ENCODE data around the gene SOD1.
"Not testable (repeated sequence)": the region's sequence is repeated elsewhere in the genome, so short reads cannot be mapped to it uniquely, and the experiment has no call there.

SOD1 gene

DNA sequence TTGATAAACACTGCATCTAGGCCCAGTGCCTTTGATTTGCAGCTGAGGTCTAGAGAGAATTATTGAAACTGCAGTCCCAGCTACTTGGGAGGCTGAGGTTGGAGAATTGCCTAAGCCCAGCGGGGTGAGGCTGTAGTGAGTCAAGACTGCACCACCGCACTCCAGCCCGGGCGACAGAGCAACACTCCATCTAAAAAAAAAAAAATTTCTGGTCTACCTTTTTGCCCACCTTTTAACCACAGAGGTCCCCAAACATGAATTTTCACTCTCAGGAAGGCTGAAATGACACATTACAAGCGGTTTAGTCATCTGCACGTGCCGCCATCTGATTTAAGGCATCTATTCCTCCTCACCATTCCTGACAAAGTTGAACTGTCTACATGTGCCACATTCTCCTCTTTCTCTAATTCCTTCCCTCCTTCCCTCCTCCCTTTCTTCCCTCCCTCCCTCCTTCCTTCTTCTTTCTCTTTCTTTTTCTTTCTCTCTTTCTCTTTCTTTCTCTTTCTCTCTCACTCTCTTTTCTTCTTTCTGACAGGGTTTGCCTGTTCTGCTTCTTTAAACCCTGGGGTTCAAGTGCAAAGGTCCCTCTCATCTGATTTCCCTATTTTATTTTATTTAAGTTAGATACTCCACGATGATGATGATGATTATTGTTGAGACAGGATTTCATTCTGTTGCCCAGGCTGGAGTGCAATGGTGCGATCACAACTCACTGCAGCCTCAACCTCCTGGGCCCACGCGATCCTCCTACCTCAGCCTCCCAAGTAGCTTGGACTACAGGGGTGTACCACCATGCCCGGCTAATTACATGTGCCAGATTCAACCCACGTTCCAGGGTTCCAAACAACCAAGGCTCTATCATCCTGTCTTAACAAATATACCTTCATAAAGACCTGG is 3.0 kb upstream of the SOD1 start:
- H3K4me3 ChIP-seq (ENCODE audit: low read depth, low read length): no peak overlapping the region
- DNase-seq (ENCODE audit: low read depth): peak; percentile 42
- TF ChIP-seq, protein P1, sequence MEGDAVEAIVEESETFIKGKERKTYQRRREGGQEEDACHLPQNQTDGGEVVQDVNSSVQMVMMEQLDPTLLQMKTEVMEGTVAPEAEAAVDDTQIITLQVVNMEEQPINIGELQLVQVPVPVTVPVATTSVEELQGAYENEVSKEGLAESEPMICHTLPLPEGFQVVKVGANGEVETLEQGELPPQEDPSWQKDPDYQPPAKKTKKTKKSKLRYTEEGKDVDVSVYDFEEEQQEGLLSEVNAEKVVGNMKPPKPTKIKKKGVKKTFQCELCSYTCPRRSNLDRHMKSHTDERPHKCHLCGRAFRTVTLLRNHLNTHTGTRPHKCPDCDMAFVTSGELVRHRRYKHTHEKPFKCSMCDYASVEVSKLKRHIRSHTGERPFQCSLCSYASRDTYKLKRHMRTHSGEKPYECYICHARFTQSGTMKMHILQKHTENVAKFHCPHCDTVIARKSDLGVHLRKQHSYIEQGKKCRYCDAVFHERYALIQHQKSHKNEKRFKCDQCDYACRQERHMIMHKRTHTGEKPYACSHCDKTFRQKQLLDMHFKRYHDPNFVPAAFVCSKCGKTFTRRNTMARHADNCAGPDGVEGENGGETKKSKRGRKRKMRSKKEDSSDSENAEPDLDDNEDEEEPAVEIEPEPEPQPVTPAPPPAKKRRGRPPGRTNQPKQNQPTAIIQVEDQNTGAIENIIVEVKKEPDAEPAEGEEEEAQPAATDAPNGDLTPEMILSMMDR (conservative IDR thresholded peaks at IDR 0.05; ENCODE audit: low read depth, low read length): no peak

DNA sequence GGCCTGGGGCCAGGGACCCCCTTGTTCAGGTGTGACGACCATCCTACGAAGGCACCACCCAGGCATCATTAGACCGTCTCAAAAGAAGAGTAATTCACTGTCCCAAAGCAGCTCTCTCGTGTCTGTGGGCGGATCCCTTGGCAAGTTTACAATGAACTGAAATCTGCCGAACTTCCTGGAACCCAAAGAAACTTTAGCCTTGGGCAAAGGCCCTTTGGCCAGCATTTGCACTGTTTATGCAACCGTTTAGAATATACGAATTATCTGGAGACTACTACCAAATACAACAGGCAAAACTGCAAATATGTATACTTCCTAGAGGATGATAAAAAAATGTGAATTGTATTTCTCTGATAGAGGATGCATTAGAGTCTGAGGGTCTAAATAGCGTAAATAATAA is 1.4 kb upstream of the SOD1 start:
- no peak for DNase-seq (ENCODE audit: low read depth)
- H3K4me3 ChIP-seq (ENCODE audit: low read depth, low read length): no peak overlapping the region
- TF ChIP-seq, protein P1 (conservative IDR thresholded peaks at IDR 0.05; ENCODE audit: low read depth, low read length): no peak

DNA sequence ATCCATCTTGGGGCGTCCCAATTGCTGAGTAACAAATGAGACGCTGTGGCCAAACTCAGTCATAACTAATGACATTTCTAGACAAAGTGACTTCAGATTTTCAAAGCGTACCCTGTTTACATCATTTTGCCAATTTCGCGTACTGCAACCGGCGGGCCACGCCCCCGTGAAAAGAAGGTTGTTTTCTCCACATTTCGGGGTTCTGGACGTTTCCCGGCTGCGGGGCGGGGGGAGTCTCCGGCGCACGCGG is 282 bp upstream of the SOD1 start:
- no peak for DNase-seq (ENCODE audit: low read depth)
- TF ChIP-seq, protein P1 (conservative IDR thresholded peaks at IDR 0.05; ENCODE audit: low read depth, low read length): no peak
- H3K4me3 ChIP-seq (ENCODE audit: low read depth, low read length): peak overlapping the region; percentile 95

DNA sequence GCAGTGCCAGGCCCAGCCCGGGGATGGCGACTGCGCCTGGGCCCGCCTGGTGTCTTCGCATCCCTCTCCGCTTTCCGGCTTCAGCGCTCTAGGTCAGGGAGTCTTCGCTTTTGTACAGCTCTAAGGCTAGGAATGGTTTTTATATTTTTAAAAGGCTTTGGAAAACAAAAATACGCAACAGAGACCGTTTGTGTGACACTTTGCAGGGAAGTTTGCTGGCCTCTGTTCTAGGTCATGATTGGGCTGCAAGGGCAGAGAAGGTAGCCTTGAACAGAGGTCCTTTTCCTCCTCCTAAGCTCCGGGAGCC is 719 bp downstream of the SOD1 start:
- TF ChIP-seq, protein P1 (conservative IDR thresholded peaks at IDR 0.05; ENCODE audit: low read depth, low read length): no peak
- peak; percentile 22 for DNase-seq (ENCODE audit: low read depth)
- H3K4me3 ChIP-seq (ENCODE audit: low read depth, low read length): peak overlapping the region; percentile 95

DNA sequence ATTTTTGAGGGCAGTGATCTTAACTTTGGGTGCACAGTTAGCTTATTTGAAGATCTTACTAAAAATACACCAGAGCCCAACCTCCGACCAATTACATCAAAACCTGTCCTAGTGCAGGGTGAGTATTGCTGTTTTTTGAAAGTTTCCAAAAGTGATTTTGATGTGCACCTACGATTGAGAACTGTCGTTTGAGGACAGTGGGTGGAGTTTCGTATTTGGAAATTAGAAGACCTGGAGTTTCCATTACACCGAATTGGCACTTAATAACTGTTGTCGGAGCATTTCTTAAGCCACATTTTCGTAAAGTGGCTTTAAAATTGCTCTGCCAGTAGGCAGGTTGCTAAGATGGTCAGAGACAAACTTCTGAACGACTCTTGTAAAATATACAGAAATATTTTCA is 1.1 kb downstream of the SOD1 start:
- DNase-seq (ENCODE audit: low read depth): no peak
- peak overlapping the region; percentile 95 for H3K4me3 ChIP-seq (ENCODE audit: low read depth, low read length)
- TF ChIP-seq, protein P1 (conservative IDR thresholded peaks at IDR 0.05; ENCODE audit: low read depth, low read length): no peak

DNA sequence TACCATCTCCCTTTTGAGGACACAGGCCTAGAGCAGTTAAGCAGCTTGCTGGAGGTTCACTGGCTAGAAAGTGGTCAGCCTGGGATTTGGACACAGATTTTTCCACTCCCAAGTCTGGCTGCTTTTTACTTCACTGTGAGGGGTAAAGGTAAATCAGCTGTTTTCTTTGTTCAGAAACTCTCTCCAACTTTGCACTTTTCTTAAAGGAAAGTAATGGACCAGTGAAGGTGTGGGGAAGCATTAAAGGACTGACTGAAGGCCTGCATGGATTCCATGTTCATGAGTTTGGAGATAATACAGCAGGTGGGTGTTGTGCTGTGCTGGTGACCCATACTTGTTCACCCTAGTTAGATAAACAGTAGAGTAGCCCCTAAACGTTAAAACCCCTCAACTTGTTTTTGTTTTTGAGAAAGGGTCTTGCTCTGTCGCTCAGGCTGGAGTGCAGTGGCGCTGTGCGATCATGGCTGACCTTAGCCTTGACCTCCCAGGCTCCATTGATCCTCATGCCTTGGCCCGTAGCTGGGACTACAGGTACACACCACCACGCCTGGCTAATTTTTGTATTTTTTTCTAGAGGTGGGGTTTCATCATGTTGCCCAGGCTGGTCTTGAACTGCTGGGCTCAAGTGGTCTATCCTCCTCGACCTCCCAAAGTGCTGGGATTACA is 4.2 kb downstream of the SOD1 start:
- DNase-seq (ENCODE audit: low read depth): no peak
- TF ChIP-seq, protein P1 (conservative IDR thresholded peaks at IDR 0.05; ENCODE audit: low read depth, low read length): no peak
- no peak overlapping the region for H3K4me3 ChIP-seq (ENCODE audit: low read depth, low read length)

DNA sequence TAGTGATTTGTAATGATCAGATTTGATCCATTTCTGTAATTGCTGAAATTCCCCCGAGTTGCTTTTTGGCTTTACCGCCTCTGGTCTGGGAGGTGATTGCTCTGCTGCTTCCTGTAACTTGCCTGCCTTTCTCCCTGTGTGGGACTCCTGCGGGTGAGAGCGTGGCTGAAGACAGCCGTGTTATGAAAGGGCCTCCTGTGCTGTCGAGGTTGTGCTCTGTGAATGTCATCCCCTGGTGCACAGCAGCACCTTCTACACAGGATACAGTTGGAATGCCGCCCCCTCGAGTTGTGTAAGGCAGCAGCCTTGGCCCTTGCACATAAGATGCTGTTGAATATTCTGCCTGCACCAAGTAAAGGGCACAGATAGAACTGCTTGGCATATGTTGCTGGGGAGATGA is 5.9 kb downstream of the SOD1 start:
- no peak overlapping the region for H3K4me3 ChIP-seq (ENCODE audit: low read depth, low read length)
- TF ChIP-seq, protein P1 (conservative IDR thresholded peaks at IDR 0.05; ENCODE audit: low read depth, low read length): peak; percentile 15
- DNase-seq (ENCODE audit: low read depth): peak; percentile 73

DNA sequence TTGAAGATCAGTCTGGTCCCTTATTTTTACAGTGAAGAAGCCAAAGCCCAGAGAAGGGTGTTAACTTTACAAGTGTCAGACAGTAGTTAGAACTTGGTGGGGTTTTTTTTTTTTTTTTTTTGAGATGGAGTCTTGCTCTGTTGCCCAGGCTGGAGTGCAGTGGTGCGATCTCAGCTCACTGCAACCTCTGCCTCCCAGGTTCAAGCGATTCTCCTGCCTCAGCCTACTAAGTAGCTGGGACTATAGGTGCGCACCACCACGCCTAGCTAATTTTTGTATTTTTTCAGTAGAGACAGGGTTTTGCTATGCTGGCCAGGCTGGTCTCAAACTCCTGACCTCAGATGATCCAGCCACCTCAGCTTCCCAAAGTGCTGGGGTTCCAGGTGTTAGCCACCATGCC is 6.4 kb downstream of the SOD1 start:
- not testable (repeated sequence) for DNase-seq (ENCODE audit: low read depth); H3K4me3 ChIP-seq (ENCODE audit: low read depth, low read length)

Data from choroid plexus epithelial cell (primary cell).